Keratinocyte (primary cell): ENCODE data around the gene ATG14.

ENCODE experiments used
- CTCF ChIP-seq, 3 experiments: IDR thresholded peaks in 1 of 3; conservative IDR thresholded peaks in 1 of 3; optimal IDR thresholded peaks in 1 of 3; 2 replicates in 2 of 3; 3 replicates in 1 of 3; pipeline versions ENCODE3 to v1.5.1; 2011; ENCODE audit warnings: low read length in 3 of 3, mild to moderate bottlenecking in 3 of 3, moderate library complexity in 2 of 3, control low read depth in 1 of 3, inconsistent platforms in 1 of 3; ENCODE audit not compliant: insufficient read depth in 2 of 3; ENCODE audit errors: extremely low read depth in 1 of 3
- EZH2 ChIP-seq: IDR thresholded peaks from one replicate; pipeline ENCODE4 v1.6.1; 2012; ENCODE audit warnings: inconsistent platforms, mild to moderate bottlenecking, low read length, moderate library complexity

- TF ChIP-seq CTCF (optimal IDR thresholded peaks at IDR 0.05 in 1 of 3, IDR thresholded peaks at IDR 0.05 in 1 of 3, conservative IDR thresholded peaks at IDR 0.05 in 1 of 3; ENCODE audit: extremely low read depth in 1 of 3, insufficient read depth in 2 of 3, low read length in 3 of 3) (no peak), EZH2 (no peak)
These were observed 95.1 kb downstream of the ATG14 start for GRCh38 chr14:55316564-55316963.
